Measurements from ENCODE around the gene HTT. TPM values are rescaled to one million over a fixed set of nuclear protein-coding genes. Genes with fewer than 3 reads are reported as not detected.

HTT gene
- total RNA-seq, 1 experiment from 2014 or later, result 66.8 TPM

GRCh38 chr4:3036131-3036952 lies 38.1 kb upstream of the HTT start:
- H3K4me1 ChIP-seq (ENCODE audit: insufficient read depth, low read length, poor library complexity, severe bottlenecking), result no peaks in the 10 kb centered on the region
- TF ChIP-seq, protein P1, sequence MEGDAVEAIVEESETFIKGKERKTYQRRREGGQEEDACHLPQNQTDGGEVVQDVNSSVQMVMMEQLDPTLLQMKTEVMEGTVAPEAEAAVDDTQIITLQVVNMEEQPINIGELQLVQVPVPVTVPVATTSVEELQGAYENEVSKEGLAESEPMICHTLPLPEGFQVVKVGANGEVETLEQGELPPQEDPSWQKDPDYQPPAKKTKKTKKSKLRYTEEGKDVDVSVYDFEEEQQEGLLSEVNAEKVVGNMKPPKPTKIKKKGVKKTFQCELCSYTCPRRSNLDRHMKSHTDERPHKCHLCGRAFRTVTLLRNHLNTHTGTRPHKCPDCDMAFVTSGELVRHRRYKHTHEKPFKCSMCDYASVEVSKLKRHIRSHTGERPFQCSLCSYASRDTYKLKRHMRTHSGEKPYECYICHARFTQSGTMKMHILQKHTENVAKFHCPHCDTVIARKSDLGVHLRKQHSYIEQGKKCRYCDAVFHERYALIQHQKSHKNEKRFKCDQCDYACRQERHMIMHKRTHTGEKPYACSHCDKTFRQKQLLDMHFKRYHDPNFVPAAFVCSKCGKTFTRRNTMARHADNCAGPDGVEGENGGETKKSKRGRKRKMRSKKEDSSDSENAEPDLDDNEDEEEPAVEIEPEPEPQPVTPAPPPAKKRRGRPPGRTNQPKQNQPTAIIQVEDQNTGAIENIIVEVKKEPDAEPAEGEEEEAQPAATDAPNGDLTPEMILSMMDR (conservative IDR thresholded peaks at IDR 0.05; ENCODE audit: low read depth, low read length), result no peak
- no peak for TF ChIP-seq EZH2 (IDR thresholded peaks at IDR 0.05; ENCODE audit: borderline replicate concordance, low read depth, low read length, poor library complexity, severe bottlenecking)
- intact Hi-C loops (cut with micrococcal nuclease; ENCODE audit: unreplicated experiment), result loop anchor here (10.0 kb wide), 1 partner anchor 272 kb away; no protein-coding TSS in a partner anchor
- H3K9me3 ChIP-seq (ENCODE audit: low read depth, low read length, poor library complexity, severe bottlenecking), result no peaks in the 10 kb centered on the region
- POLR2A ChIA-PET (ENCODE audit: low non-redundant PET), result no interaction called here
- no peak overlapping the region for H3K4me3 ChIP-seq (ENCODE audit: low read depth, low read length, poor library complexity, severe bottlenecking)
- H3K36me3 ChIP-seq (ENCODE audit: insufficient read depth, low read length, poor library complexity, severe bottlenecking), result no peaks in the 10 kb centered on the region
- BruUV-seq (replicated peaks), result no TSS peak
- CTCF ChIA-PET, result no interaction called here
- DNase-seq (ENCODE audit: low spot score), result no peak
- no peaks in the 10 kb centered on the region for H3K27me3 ChIP-seq (replicated peaks; ENCODE audit: insufficient read depth, low read depth, low read length, poor library complexity)
- H3K27ac ChIP-seq (ENCODE audit: low read depth, low read length, poor library complexity, severe bottlenecking), result no peak overlapping the region

- POLR2A ChIA-PET (ENCODE audit: low non-redundant PET), result no interaction called here
- TF ChIP-seq EZH2 (IDR thresholded peaks at IDR 0.05; ENCODE audit: borderline replicate concordance, low read depth, low read length, poor library complexity, severe bottlenecking), result no peak
- TF ChIP-seq, protein P1 (conservative IDR thresholded peaks at IDR 0.05; ENCODE audit: low read depth, low read length), result no peak
- Histone ChIP-seq H3K27me3 (replicated peaks; ENCODE audit: insufficient read depth, low read depth, low read length, poor library complexity) (no peaks in the 10 kb centered on the region), H3K9me3 (ENCODE audit: low read depth, low read length, poor library complexity, severe bottlenecking) (no peaks in the 10 kb centered on the region), H3K4me1 (ENCODE audit: insufficient read depth, low read length, poor library complexity, severe bottlenecking) (no peaks in the 10 kb centered on the region), H3K27ac (ENCODE audit: low read depth, low read length, poor library complexity, severe bottlenecking) (no peak overlapping the region), H3K36me3 (ENCODE audit: insufficient read depth, low read length, poor library complexity, severe bottlenecking) (no peaks in the 10 kb centered on the region), H3K4me3 (ENCODE audit: low read depth, low read length, poor library complexity, severe bottlenecking) (no peak overlapping the region)
- CTCF ChIA-PET, result interaction anchor here (0.7 kb wide), 2 partner anchors 62 to 293 kb away, joined by 3 read pairs; no protein-coding TSS in a partner anchor
- intact Hi-C loops (cut with micrococcal nuclease; ENCODE audit: unreplicated experiment), result loop anchor here (10.0 kb wide), 1 partner anchor 273 kb away; no protein-coding TSS in a partner anchor
- peak; percentile 26 for DNase-seq (ENCODE audit: low spot score)
- BruUV-seq (replicated peaks), result no TSS peak
Observed at GRCh38 chr4:3037957-3038461, 36.5 kb upstream of the HTT start.

DNA sequence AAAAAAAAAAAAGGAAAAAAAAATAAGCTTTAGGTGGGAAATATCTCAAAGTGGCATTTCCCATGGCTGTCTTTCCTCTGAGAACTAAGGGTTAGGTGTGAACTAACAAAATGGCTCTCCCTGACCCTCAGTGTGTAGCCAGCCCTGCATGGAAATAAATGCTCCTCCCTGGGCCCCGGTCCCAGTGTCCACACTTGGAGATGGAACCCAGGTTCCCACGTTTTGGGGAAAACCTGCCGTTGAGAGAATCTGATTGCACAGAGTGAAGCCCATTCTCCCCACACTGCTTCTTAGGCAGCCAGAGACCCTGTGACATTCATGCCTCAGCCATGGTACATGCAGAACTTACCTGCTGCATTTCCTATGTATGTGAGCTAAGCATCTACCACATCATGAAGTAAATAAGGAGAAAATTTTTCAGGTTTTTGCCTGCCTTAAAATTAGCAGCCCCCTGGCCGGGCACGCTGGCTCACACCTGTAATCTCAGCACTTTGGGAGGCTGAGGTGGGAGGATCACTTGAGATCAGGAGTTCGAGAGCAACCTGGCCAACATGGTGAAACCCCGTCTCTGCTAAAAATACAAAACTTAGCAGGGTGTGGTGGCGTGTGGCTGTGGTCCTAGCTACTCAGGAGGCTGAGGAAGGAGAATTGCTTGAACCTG lies 34.6 kb upstream of the HTT start:
- no peaks in the 10 kb centered on the region for H3K36me3 ChIP-seq (ENCODE audit: insufficient read depth, low read length, poor library complexity, severe bottlenecking)
- TF ChIP-seq EZH2 (IDR thresholded peaks at IDR 0.05; ENCODE audit: borderline replicate concordance, low read depth, low read length, poor library complexity, severe bottlenecking), result no peak
- TF ChIP-seq, protein P1 (conservative IDR thresholded peaks at IDR 0.05; ENCODE audit: low read depth, low read length), result no peak
- no peaks in the 10 kb centered on the region for H3K27me3 ChIP-seq (replicated peaks; ENCODE audit: insufficient read depth, low read depth, low read length, poor library complexity)
- ChIA-PET POLR2A (ENCODE audit: low non-redundant PET) (interaction anchor here (0.6 kb wide), 1 partner anchor 622 kb away, joined by 3 read pairs; no protein-coding TSS in a partner anchor), CTCF (no interaction called here)
- H3K9me3 ChIP-seq (ENCODE audit: low read depth, low read length, poor library complexity, severe bottlenecking), result no peaks in the 10 kb centered on the region
- H3K27ac ChIP-seq (ENCODE audit: low read depth, low read length, poor library complexity, severe bottlenecking), result no peak overlapping the region
- no TSS peak for BruUV-seq (replicated peaks)
- H3K4me1 ChIP-seq (ENCODE audit: insufficient read depth, low read length, poor library complexity, severe bottlenecking), result no peaks in the 10 kb centered on the region
- DNase-seq (ENCODE audit: low spot score), result no peak
- H3K4me3 ChIP-seq (ENCODE audit: low read depth, low read length, poor library complexity, severe bottlenecking), result no peak overlapping the region
- intact Hi-C loops (cut with micrococcal nuclease; ENCODE audit: unreplicated experiment), result loop anchor here (10.0 kb wide), 1 partner anchor 275 kb away; no protein-coding TSS in a partner anchor
